Fibroblast of lung (primary cell): Measurements from ENCODE around the gene XKR7. TPM values are rescaled to one million over a fixed set of nuclear protein-coding genes. Genes with fewer than 3 reads are reported as not detected.

Experiments used
- DNase-seq, 2 donors: peaks; one replicate each; pipeline versions ENCODE4 v3.0.0 to v3.0.0-alpha.2; 2010; ENCODE audit warnings: low read depth in 2 of 2
- H2AFZ ChIP-seq: 2 replicates; pipeline ENCODE4 v1.5.1; 2012; ENCODE audit warnings: low read length, control low read depth, inconsistent platforms
- H3K27ac ChIP-seq: 2 replicates; pipeline ENCODE4 v1.5.1; 2011; ENCODE audit warnings: low read length, control low read depth; ENCODE audit not compliant: insufficient read depth
- H3K27me3 ChIP-seq: 2 replicates; pipeline ENCODE4 v1.5.1; 2011; ENCODE audit warnings: mild to moderate bottlenecking, low read length; ENCODE audit not compliant: control insufficient read depth, insufficient read depth
- H3K36me3 ChIP-seq: 2 replicates; pipeline ENCODE4 v1.5.1; 2011; ENCODE audit warnings: low read length; ENCODE audit not compliant: control insufficient read depth, insufficient read depth
- H3K4me1 ChIP-seq: 2 replicates; pipeline ENCODE4 v1.5.1; 2011; ENCODE audit warnings: low read length; ENCODE audit not compliant: control insufficient read depth, insufficient read depth; ENCODE audit errors: extremely low read depth
- H3K4me2 ChIP-seq: 2 replicates; pipeline ENCODE4 v1.5.1; 2011; ENCODE audit warnings: low read length, control low read depth; ENCODE audit not compliant: insufficient read depth; ENCODE audit errors: extremely low read depth
- H3K4me3 ChIP-seq, 4 experiments: fragments of 200-600 bp in 1 of 4; sonication (generic) in 1 of 4; replicated peaks in 1 of 4; 2 replicates each; pipeline ENCODE4 v1.5.1; 2011 to 2016; ENCODE audit warnings: low read length in 4 of 4, low read depth in 3 of 4, mild to moderate bottlenecking in 3 of 4, control low read depth in 2 of 4, inconsistent platforms in 1 of 4, mixed read lengths in 1 of 4; ENCODE audit not compliant: insufficient read depth in 1 of 4; ENCODE audit errors: control extremely low read depth in 1 of 4
- H3K79me2 ChIP-seq: 2 replicates; pipeline ENCODE4 v1.5.1; 2012; ENCODE audit warnings: mild to moderate bottlenecking, low read length, inconsistent platforms; ENCODE audit not compliant: control insufficient read depth, insufficient read depth
- H3K9ac ChIP-seq: 2 replicates; pipeline ENCODE4 v1.5.1; 2011; ENCODE audit warnings: mild to moderate bottlenecking, low read length, control low read depth; ENCODE audit not compliant: insufficient read depth
- H3K9me3 ChIP-seq: 2 replicates; pipeline ENCODE4 v1.5.1; 2012; ENCODE audit warnings: low read depth, low read length; ENCODE audit not compliant: control insufficient read depth, insufficient read depth
- H4K20me1 ChIP-seq: 2 replicates; pipeline ENCODE4 v1.5.1; 2011; ENCODE audit warnings: low read length; ENCODE audit not compliant: control insufficient read depth, insufficient read depth; ENCODE audit errors: extremely low read depth
- CTCF ChIP-seq, 2 donors: IDR thresholded peaks in 1 of 2; conservative IDR thresholded peaks in 1 of 2; 1 replicate in 1 of 2; 2 replicates in 1 of 2; pipeline ENCODE4 v1.5.1; 2011 to 2012; ENCODE audit warnings: low read length in 2 of 2, control low read depth in 1 of 2, inconsistent platforms in 1 of 2, low read depth in 1 of 2, mild to moderate bottlenecking in 1 of 2
- EZH2 ChIP-seq: IDR thresholded peaks from 2 replicates; pipeline ENCODE4 v1.5.1; 2012; ENCODE audit warnings: low read length, control low read depth, mild to moderate bottlenecking; ENCODE audit errors: missing control alignments
- polyA plus RNA-seq, 2 donors: library from polyadenylated mRNA; depleted of rRNA in 1 of 2; stranded (reverse) in 1 of 2; unstranded in 1 of 2; fragments of >200 nt; gene quantifications; 2 replicates each; pipeline ENCODE4 v1.2.1, GENCODE V29; 2011 to 2012; ENCODE audit warnings: missing spikeins in 1 of 2
- total RNA-seq: library from RNA; depleted of rRNA; stranded (reverse); fragments of >200 nt; gene quantifications from 2 replicates; pipeline ENCODE4 v1.2.1, GENCODE V29; 2014

XKR7 gene
- total and polyA plus RNA-seq, 2 donors (not counting 1 experiment from before 2014, with no cell fraction given): not detected

GRCh38 chr20:32045999-32046398, 78.0 kb downstream of the XKR7 start:
- TF ChIP-seq CTCF (conservative IDR thresholded peaks at IDR 0.05 in 1 of 2, IDR thresholded peaks at IDR 0.05 in 1 of 2; ENCODE audit: low read depth in 1 of 2, low read length in 2 of 2) (no peak), EZH2 (no peak)
- no peak overlapping the region for H3K9ac ChIP-seq
- H3K4me2 ChIP-seq: no peak overlapping the region
- H3K79me2 ChIP-seq: no peaks in the 10 kb centered on the region
- H3K27me3 ChIP-seq: peaks cover 14% of the 10 kb centered on the region
- DNase-seq: no peak
- H3K36me3 ChIP-seq: no peaks in the 10 kb centered on the region
- no peak overlapping the region for H3K4me3 ChIP-seq
- no peaks in the 10 kb centered on the region for H3K9me3 ChIP-seq
- H2AFZ ChIP-seq: no peak overlapping the region
- H4K20me1 ChIP-seq: no peaks in the 10 kb centered on the region
- no peaks in the 10 kb centered on the region for H3K4me1 ChIP-seq
- H3K27ac ChIP-seq: no peak overlapping the region

DNA sequence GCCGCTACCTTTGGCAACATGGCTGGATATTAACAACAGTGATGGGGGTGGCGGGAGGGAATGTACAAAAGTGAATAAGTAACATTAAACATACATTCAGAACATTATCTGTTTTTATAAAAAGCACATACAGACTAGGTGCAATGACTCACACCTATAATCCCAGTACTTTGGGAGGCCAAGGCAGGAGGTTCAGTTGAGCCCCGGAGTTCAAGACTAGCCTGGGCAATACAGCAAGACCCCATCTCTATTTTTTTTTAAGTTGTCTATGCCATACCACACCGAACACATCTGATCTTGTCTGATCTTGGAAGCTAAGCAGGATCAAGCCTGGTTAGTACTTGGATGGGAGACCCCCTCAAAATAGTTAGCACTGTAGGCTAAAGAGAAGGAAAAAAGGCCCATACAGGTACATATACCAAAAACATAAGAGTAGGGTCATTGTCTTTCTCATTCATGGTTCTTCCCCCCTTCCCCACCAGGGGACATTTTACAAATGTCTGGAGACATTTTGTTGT, 82.4 kb downstream of the XKR7 start:
- TF ChIP-seq CTCF (conservative IDR thresholded peaks at IDR 0.05 in 1 of 2, IDR thresholded peaks at IDR 0.05 in 1 of 2; ENCODE audit: low read depth in 1 of 2, low read length in 2 of 2) (no peak), EZH2 (no peak)

DNA sequence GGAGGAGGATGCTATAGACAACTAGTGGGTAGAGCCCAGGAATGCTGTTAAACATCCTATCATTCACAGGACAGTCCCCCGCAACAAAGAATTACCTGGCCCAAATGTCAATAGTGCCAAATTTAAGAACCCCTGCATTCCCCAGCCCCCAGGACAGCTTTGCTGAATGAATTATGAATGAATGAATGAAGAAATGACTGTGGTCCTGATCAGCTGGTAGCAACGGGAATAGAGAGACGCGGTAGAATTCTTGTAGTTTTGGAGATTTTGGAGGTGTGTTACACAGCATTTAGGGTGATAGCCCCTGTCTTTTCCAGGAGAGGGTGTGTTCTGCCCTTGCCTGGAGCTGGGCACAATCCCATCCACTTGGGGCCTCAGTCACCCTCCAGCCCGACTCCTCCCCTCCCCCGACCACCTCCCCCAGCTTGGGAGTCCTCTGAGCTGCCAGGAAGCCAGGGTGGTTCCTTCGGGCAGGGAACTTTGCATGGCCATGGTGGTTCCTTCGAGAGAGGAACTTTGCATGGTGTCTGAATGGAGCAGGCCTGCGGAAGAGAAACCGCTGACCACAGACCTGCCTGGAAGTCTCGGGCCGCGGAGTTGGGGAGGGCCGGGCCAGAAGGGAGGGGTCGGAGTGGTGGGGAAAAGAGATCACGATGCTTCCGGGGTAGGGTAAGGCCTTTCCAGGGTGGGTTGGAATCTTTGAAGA, 83.1 kb downstream of the XKR7 start:
- H3K4me2 ChIP-seq: no peak overlapping the region
- H3K9me3 ChIP-seq: no peaks in the 10 kb centered on the region
- H3K27me3 ChIP-seq: peaks cover 42% of the 10 kb centered on the region
- no peak for DNase-seq
- no peak for TF ChIP-seq EZH2
- no peaks in the 10 kb centered on the region for H3K36me3 ChIP-seq
- no peaks in the 10 kb centered on the region for H3K79me2 ChIP-seq
- no peak overlapping the region for H3K9ac ChIP-seq
- no peak overlapping the region for H3K4me3 ChIP-seq
- H3K27ac ChIP-seq: no peak overlapping the region
- H4K20me1 ChIP-seq: no peaks in the 10 kb centered on the region
- no peak overlapping the region for H2AFZ ChIP-seq
- H3K4me1 ChIP-seq: no peaks in the 10 kb centered on the region

More for the DNA sequence above, 82.4 kb downstream of the XKR7 start:
- Histone ChIP-seq H3K4me3 (no peak overlapping the region), H3K27ac (no peak overlapping the region), H3K79me2 (no peaks in the 10 kb centered on the region), H4K20me1 (no peaks in the 10 kb centered on the region), H3K9me3 (no peaks in the 10 kb centered on the region), H2AFZ (no peak overlapping the region), H3K36me3 (no peaks in the 10 kb centered on the region), H3K27me3 (peaks cover 42% of the 10 kb centered on the region), H3K4me1 (no peaks in the 10 kb centered on the region), H3K9ac (no peak overlapping the region), H3K4me2 (no peak overlapping the region)
- DNase-seq: no peak
